ENCODE results near the gene SNRNP48.

GRCh38 chr6:7661364-7661763 lies 71.4 kb downstream of the SNRNP48 start:
- TF ChIP-seq CTCF (IDR thresholded peaks at IDR 0.05) (no peak), POLR2A (IDR thresholded peaks at IDR 0.05; ENCODE audit: low read length) (no peak), CBX2 (IDR thresholded peaks at IDR 0.05; ENCODE audit: borderline replicate concordance, low read depth) (no peak), RAD21 (conservative IDR thresholded peaks at IDR 0.05 in 1 of 2, IDR thresholded peaks at IDR 0.05 in 1 of 2) (no peak), SMC3 (IDR thresholded peaks at IDR 0.05) (no peak)
